Astrocyte (in vitro differentiated cells and primary cell): Measurements from ENCODE around the gene VPS37C.

Experiments
- CTCF ChIP-seq: IDR thresholded peaks from 2 replicates; pipeline ENCODE4 v1.5.1; 2011; ENCODE audit warnings: low read depth, mild to moderate bottlenecking, inconsistent platforms, low read length, moderate library complexity; ENCODE audit not compliant: insufficient read depth
- EZH2 ChIP-seq: IDR thresholded peaks from 2 replicates; pipeline ENCODE4 v1.6.1; 2012; ENCODE audit warnings: mild to moderate bottlenecking, low read length, inconsistent platforms; ENCODE audit not compliant: insufficient read depth

- TF ChIP-seq EZH2 (no peak), CTCF (no peak)
These were observed 29.6 kb downstream of the VPS37C start for GRCh38 chr11:61131586-61131985.
